H1 (cell line): ENCODE measurements around the gene RGS9BP. TPM values are rescaled to one million over a fixed set of nuclear protein-coding genes. Genes with fewer than 3 reads are reported as not detected.

Experiments
- CTCF ChIA-PET: fragments of 300-600 bp; sonication (Branson Sonifier 250); formaldehyde crosslinking; loops from one replicate; lab custom pipeline; 2021; ENCODE audit not compliant: partially characterized antibody; lab: Charles Lee
- POLR2A ChIA-PET: fragments of 300-600 bp; sonication (Branson Sonifier 250); formaldehyde crosslinking; loops from one replicate; lab custom pipeline; 2021; ENCODE audit warnings: inconsistent platforms; ENCODE audit not compliant: partially characterized antibody; lab: Charles Lee
- DNase-seq, 2 experiments: peaks; one replicate each; pipeline versions ENCODE4 v3.0.0 to v3.0.0-alpha.2; 2010 to 2022; ENCODE audit warnings: low spot score in 2 of 2, low read depth in 1 of 2, mixed read lengths in 1 of 2
- FAIRE-seq: peaks from 2 replicates; lab custom pipeline; 2011; peaks lifted over from hg19 to GRCh38; lab: Jason Lieb, UNC
- H2AFZ ChIP-seq: 2 replicates; pipeline ENCODE4 v1.8.1; 2012; ENCODE audit warnings: low read length, inconsistent platforms
- H2AK5ac ChIP-seq: 2 replicates; pipeline ENCODE4 v1.6.1; 2013; ENCODE audit warnings: low read depth, low read length
- H2BK120ac ChIP-seq: replicated peaks from 2 replicates; pipeline ENCODE3; 2013; ENCODE audit warnings: low read depth, low read length, inconsistent platforms
- H2BK12ac ChIP-seq: 2 replicates; pipeline ENCODE4 v1.6.1; 2013; ENCODE audit warnings: low read depth, low read length
- H2BK15ac ChIP-seq: 2 replicates; pipeline ENCODE4 v1.6.1; 2013; ENCODE audit warnings: low read length
- H2BK20ac ChIP-seq: 2 replicates; pipeline ENCODE4 v1.6.1; 2013; ENCODE audit warnings: low read length
- H2BK5ac ChIP-seq: 2 replicates; pipeline ENCODE4 v1.6.1; 2013; ENCODE audit warnings: low read depth, low read length
- H3K14ac ChIP-seq: 2 replicates; pipeline ENCODE4 v1.6.1; 2013; ENCODE audit warnings: inconsistent platforms; ENCODE audit not compliant: insufficient read length
- H3K18ac ChIP-seq: 2 replicates; pipeline ENCODE4 v1.6.1; 2013; ENCODE audit warnings: low read length; ENCODE audit errors: extremely low read depth
- H3K23ac ChIP-seq: 2 replicates; pipeline ENCODE4 v1.6.1; 2013; ENCODE audit warnings: inconsistent platforms; ENCODE audit not compliant: insufficient read length
- H3K23me2 ChIP-seq: 2 replicates; pipeline ENCODE4 v1.6.1; 2013; ENCODE audit warnings: low read depth, low read length
- H3K27ac ChIP-seq: 2 replicates; pipeline ENCODE4 v1.6.1; 2011; ENCODE audit warnings: low read depth, low read length, inconsistent platforms
- H3K27me3 ChIP-seq, 4 experiments: replicated peaks in 1 of 4; 1 replicate in 1 of 4; 2 replicates in 3 of 4; pipeline versions ENCODE4 v1.6.1 to v1.8.1; 2011 to 2013; ENCODE audit warnings: low read length in 3 of 4, mild to moderate bottlenecking in 3 of 4, inconsistent platforms in 2 of 4, mixed read lengths in 2 of 4, moderate library complexity in 1 of 4; ENCODE audit not compliant: control insufficient read depth in 3 of 4, insufficient read depth in 3 of 4; ENCODE audit errors: extremely low read depth in 1 of 4
- H3K36me3 ChIP-seq, 4 experiments: 2 replicates each; pipeline versions ENCODE4 v1.6.1 to v1.8.1; 2011 to 2013; ENCODE audit warnings: mild to moderate bottlenecking in 4 of 4, low read length in 3 of 4, moderate library complexity in 2 of 4, control low read depth in 1 of 4, inconsistent platforms in 1 of 4; ENCODE audit not compliant: insufficient read depth in 4 of 4, control insufficient read depth in 2 of 4
- H3K4ac ChIP-seq: replicated peaks from 2 replicates; pipeline ENCODE3; 2013; ENCODE audit warnings: low read length, low read depth, mixed read lengths, inconsistent platforms; ENCODE audit not compliant: insufficient read length
- H3K4me1 ChIP-seq, 4 experiments: replicated peaks in 1 of 4; 1 replicate in 1 of 4; 2 replicates in 3 of 4; pipeline versions ENCODE4 v1.6.1 to v1.8.1; 2011 to 2013; ENCODE audit warnings: low read length in 3 of 4, inconsistent platforms in 2 of 4, mixed read lengths in 1 of 4; ENCODE audit not compliant: insufficient read depth in 4 of 4, control insufficient read depth in 3 of 4
- H3K4me2 ChIP-seq, 2 experiments: 2 replicates each; pipeline versions ENCODE4 v1.6.1 to v1.8.1; 2011 to 2013; ENCODE audit warnings: low read depth in 2 of 2, low read length in 2 of 2, control low read depth in 1 of 2, inconsistent platforms in 1 of 2, mild to moderate bottlenecking in 1 of 2; ENCODE audit not compliant: insufficient read depth in 1 of 2
- H3K4me3 ChIP-seq, 4 experiments: fragments of 200-600, 300-600 bp in 1 of 4; sonication (generic), shearing (Covaris generic), sonication (Bioruptor Twin) in 1 of 4; 2 replicates each; pipeline versions ENCODE4 v1.5.1 to v1.8.1; 2011 to 2016; ENCODE audit warnings: low read length in 4 of 4, low read depth in 3 of 4, control low read depth in 2 of 4, inconsistent platforms in 2 of 4, mild to moderate bottlenecking in 2 of 4, mixed read lengths in 1 of 4, moderate library complexity in 1 of 4; ENCODE audit not compliant: insufficient read depth in 2 of 4; ENCODE audit errors: extremely low read depth in 1 of 4
- H3K56ac ChIP-seq: replicated peaks from 2 replicates; pipeline ENCODE3; 2013; ENCODE audit warnings: low read depth, mild to moderate bottlenecking, mixed read lengths, low read length, inconsistent platforms; ENCODE audit not compliant: insufficient read length
- H3K79me1 ChIP-seq: 2 replicates; pipeline ENCODE4 v1.6.1; 2013; ENCODE audit warnings: low read depth, low read length, control low read depth
- H3K79me2 ChIP-seq, 2 experiments: 2 replicates each; pipeline versions ENCODE4 v1.6.1 to v1.8.1; 2012 to 2013; ENCODE audit warnings: low read length in 2 of 2, mild to moderate bottlenecking in 2 of 2, inconsistent platforms in 1 of 2; ENCODE audit not compliant: insufficient read depth in 2 of 2, control insufficient read depth in 1 of 2
- H3K9ac ChIP-seq, 4 experiments: replicated peaks in 1 of 4; 1 replicate in 1 of 4; 2 replicates in 3 of 4; pipeline versions ENCODE4 v1.6.1 to v1.8.1; 2011 to 2013; ENCODE audit warnings: low read depth in 3 of 4, low read length in 3 of 4, control low read depth in 2 of 4, mild to moderate bottlenecking in 2 of 4, moderate library complexity in 2 of 4, inconsistent platforms in 1 of 4; ENCODE audit errors: extremely low read depth in 1 of 4
- H3K9me3 ChIP-seq, 2 experiments: 2 replicates each; pipeline versions ENCODE4 v1.6.1 to v1.8.1; 2012 to 2013; ENCODE audit warnings: mild to moderate bottlenecking in 2 of 2, moderate library complexity in 2 of 2, control low read depth in 1 of 2, inconsistent platforms in 1 of 2, low read depth in 1 of 2, low read length in 1 of 2, mixed read lengths in 1 of 2; ENCODE audit not compliant: insufficient read depth in 2 of 2
- H4K20me1 ChIP-seq, 2 experiments: replicated peaks in 1 of 2; 2 replicates each; pipeline versions ENCODE3 to v1.8.1; 2011 to 2013; ENCODE audit warnings: inconsistent platforms in 2 of 2, low read length in 2 of 2, mild to moderate bottlenecking in 1 of 2; ENCODE audit not compliant: insufficient read depth in 2 of 2, control insufficient read depth in 1 of 2
- H4K5ac ChIP-seq: 2 replicates; pipeline ENCODE4 v1.6.1; 2013; ENCODE audit warnings: low read length, low read depth, mixed read lengths, inconsistent platforms; ENCODE audit not compliant: insufficient read length
- H4K8ac ChIP-seq: 2 replicates; pipeline ENCODE4 v1.8.0; 2013; ENCODE audit warnings: mild to moderate bottlenecking, moderate library complexity, low read length, inconsistent platforms; ENCODE audit not compliant: insufficient read depth; ENCODE audit errors: extremely low read depth
- H4K91ac ChIP-seq: replicated peaks from 2 replicates; pipeline ENCODE3; 2013; ENCODE audit warnings: low read length, mixed read lengths, inconsistent platforms; ENCODE audit not compliant: insufficient read length
- E2F6 ChIP-seq: IDR thresholded peaks from 2 replicates; pipeline ENCODE4 v1.6.1; 2012; ENCODE audit warnings: inconsistent platforms
- SP4 ChIP-seq: IDR thresholded peaks from 2 replicates; pipeline ENCODE4 v1.6.1; 2012; ENCODE audit warnings: low read length, inconsistent platforms
- TBP ChIP-seq: IDR thresholded peaks from 2 replicates; pipeline ENCODE4 v1.6.1; 2011; ENCODE audit warnings: low read depth, low read length, improper control_type of control experiment
- ZNF274 ChIP-seq: IDR thresholded peaks from 2 replicates; pipeline ENCODE4 v1.7.0; 2012; ENCODE audit warnings: low read length, borderline replicate concordance; ENCODE audit errors: extremely low read depth
- WGBS, 2 experiments: shearing (Covaris generic) in 1 of 2; methylation state at CpG; one replicate each; pipeline versions ENCODE4 v1.1.6 to v1.1.7; 2013 to 2015; ENCODE audit warnings: low lambda C conversion rate in 2 of 2, mixed read lengths in 2 of 2, inconsistent platforms in 1 of 2, low coverage in 1 of 2, missing lambda C conversion rate in 1 of 2; ENCODE audit not compliant: insufficient replicate concordance in 2 of 2, insufficient coverage in 1 of 2, insufficient read length in 1 of 2; ENCODE audit errors: extremely low coverage in 1 of 2, missing lambda C conversion rate in 1 of 2; 5-methylcytosine and 5-hydroxymethylcytosine counted together
- polyA plus RNA-seq, 7 experiments: library from polyadenylated mRNA; depleted of rRNA in 3 of 7; stranded (reverse) in 5 of 7; unstranded in 2 of 7; fragments of >200 nt in 5 of 7; fragments of 200-250 nt in 2 of 7; gene quantifications; 1 replicate in 5 of 7; 2 replicates in 1 of 7; 4 replicates in 1 of 7; pipeline versions ENCODE4 v1.2.1 to v1.2.3, GENCODE V29; 2011 to 2013; ENCODE audit warnings: missing spikeins in 2 of 7, mixed read lengths in 2 of 7
- total RNA-seq: library from RNA; stranded (reverse); fragmentation: NEBNext Ultra II Directional; extraction: Animal tissue kit (Norgen Biotek cat#: 25700); gene quantifications from 2 replicates; pipeline ENCODE4 v1.2.1, GENCODE V29; 2021

RGS9BP gene
- total and polyA plus RNA-seq, 2 of the 8 experiments (the other 6 are each of a cell fraction or from before 2014, with no cell fraction given) = 0.11 to 0.26 TPM

- no peak overlapping the region for H2BK5ac ChIP-seq
- no peak overlapping the region for H3K23ac ChIP-seq
- H3K79me1 ChIP-seq = no peaks in the 10 kb centered on the region
- H3K9me3 ChIP-seq = no peaks in the 10 kb centered on the region
- no peak overlapping the region for H3K4me2 ChIP-seq
- ChIA-PET POLR2A (no interaction called here), CTCF (no interaction called here)
- H2AFZ ChIP-seq = no peak overlapping the region
- DNase-seq = no peak
- H2BK12ac ChIP-seq = no peak overlapping the region
- H3K14ac ChIP-seq = no peak overlapping the region
- H3K27ac ChIP-seq = no peak overlapping the region
- no peaks in the 10 kb centered on the region for H3K27me3 ChIP-seq
- no peak overlapping the region for H3K4ac ChIP-seq
- H3K56ac ChIP-seq = no peak overlapping the region
- no peak for FAIRE-seq
- H3K18ac ChIP-seq = no peak overlapping the region
- no peak overlapping the region for H4K91ac ChIP-seq
- H3K36me3 ChIP-seq = peaks cover 0 to 2% (median 1%) of the 10 kb centered on the region in 4 experiments; a peak in 1 of 8 replicates
- H3K23me2 ChIP-seq = no peaks in the 10 kb centered on the region
- H3K9ac ChIP-seq = no peak overlapping the region
- H2BK15ac ChIP-seq = no peak overlapping the region
- no peak overlapping the region for H2BK120ac ChIP-seq
- peaks cover 0 to 3% of the 10 kb centered on the region in 2 experiments for H4K20me1 ChIP-seq
- no peak overlapping the region for H2BK20ac ChIP-seq
- H3K79me2 ChIP-seq = peaks cover 0 to 31% of the 10 kb centered on the region in 2 experiments; a peak in 2 of 4 replicates
- 80% methylated on average over 10 of the region's 10 CpGs; no CpG with 5 or more reads in 1 of the 2 experiments for WGBS, 2 experiments
- no peak overlapping the region for H4K5ac ChIP-seq
- H3K4me1 ChIP-seq = no peaks in the 10 kb centered on the region
- no peak overlapping the region for H3K4me3 ChIP-seq
- no peak for TF ChIP-seq SP4
- no peak for TF ChIP-seq ZNF274
- TF ChIP-seq TBP = no peak
- no peak for TF ChIP-seq E2F6
- no peak overlapping the region for H2AK5ac ChIP-seq
- no peak overlapping the region for H4K8ac ChIP-seq
Measured at GRCh38 chr19:32658527-32658926, 17.1 kb upstream of the RGS9BP start.
